ENCODE results near the gene OR10H5. TPM values are rescaled to one million over a fixed set of nuclear protein-coding genes. Genes with fewer than 3 reads are reported as not detected.
"Not testable (repeated sequence)": the region's sequence is repeated elsewhere in the genome, so short reads cannot be mapped to it uniquely, and the experiment has no call there.

OR10H5 gene
- total RNA-seq, 1 donor from 2014 or later: not detected

- H3K9ac ChIP-seq (ENCODE audit: low read depth in 1 of 3, low read length in 3 of 3): no peak overlapping the region
- H3K27ac ChIP-seq (ENCODE audit: low read depth, low read length): no peak overlapping the region
- H3K36me3 ChIP-seq (ENCODE audit: control insufficient read depth in 3 of 3, insufficient read depth in 3 of 3, low read length in 3 of 3): no peaks in the 10 kb centered on the region
These were observed 10.2 kb upstream of the OR10H5 start for GRCh38 chr19:15776991-15777970.

GRCh38 chr19:15779756-15780476 is 7.5 kb upstream of the OR10H5 start:
- Histone ChIP-seq H3K9ac (ENCODE audit: low read depth in 1 of 3, low read length in 3 of 3) (peak overlapping the region in 2 of 3 donors; percentile 25 to 38), H3K4me1 (ENCODE audit: control insufficient read depth in 3 of 3, insufficient read depth in 3 of 3, low read length in 3 of 3) (peaks cover 10 to 11% (median 10%) of the 10 kb centered on the region in 3 donors), H3K4me3 (ENCODE audit: low read length in 3 of 3) (no peak overlapping the region), H3K27me3 (ENCODE audit: control insufficient read depth in 3 of 3, insufficient read depth in 3 of 3, low read length in 3 of 3) (no peaks in the 10 kb centered on the region), H3K27ac (ENCODE audit: low read depth, low read length) (peak overlapping the region; percentile 71), H3K9me3 (ENCODE audit: control insufficient read depth in 3 of 3, low read length in 3 of 3) (no peaks in the 10 kb centered on the region), H3K36me3 (ENCODE audit: control insufficient read depth in 3 of 3, insufficient read depth in 3 of 3, low read length in 3 of 3) (no peaks in the 10 kb centered on the region)

More at GRCh38 chr19:15776991-15777970, 10.2 kb upstream of the OR10H5 start:
- H3K4me3 ChIP-seq (ENCODE audit: low read length in 3 of 3): no peak overlapping the region
- H3K4me1 ChIP-seq (ENCODE audit: control insufficient read depth in 3 of 3, insufficient read depth in 3 of 3, low read length in 3 of 3): peaks cover 10 to 11% (median 10%) of the 10 kb centered on the region in 3 donors
- H3K27me3 ChIP-seq (ENCODE audit: control insufficient read depth in 3 of 3, insufficient read depth in 3 of 3, low read length in 3 of 3): no peaks in the 10 kb centered on the region
- peaks cover 0 to 3% (median 0%) of the 10 kb centered on the region in 3 donors for H3K9me3 ChIP-seq (ENCODE audit: control insufficient read depth in 3 of 3, low read length in 3 of 3)

GRCh38 chr19:15780610-15781418 is 6.6 kb upstream of the OR10H5 start:
- H3K9me3 ChIP-seq (ENCODE audit: control insufficient read depth in 3 of 3, low read length in 3 of 3): no peaks in the 10 kb centered on the region
- peak overlapping the region in 1 of 3 donors; percentile 38 for H3K9ac ChIP-seq (ENCODE audit: low read depth in 1 of 3, low read length in 3 of 3)
- peaks cover 10 to 11% (median 10%) of the 10 kb centered on the region in 3 donors for H3K4me1 ChIP-seq (ENCODE audit: control insufficient read depth in 3 of 3, insufficient read depth in 3 of 3, low read length in 3 of 3)
- H3K36me3 ChIP-seq (ENCODE audit: control insufficient read depth in 3 of 3, insufficient read depth in 3 of 3, low read length in 3 of 3): no peaks in the 10 kb centered on the region
- H3K27me3 ChIP-seq (ENCODE audit: control insufficient read depth in 3 of 3, insufficient read depth in 3 of 3, low read length in 3 of 3): no peaks in the 10 kb centered on the region
- peak overlapping the region; percentile 71 for H3K27ac ChIP-seq (ENCODE audit: low read depth, low read length)
- H3K4me3 ChIP-seq (ENCODE audit: low read length in 3 of 3): no peak overlapping the region

GRCh38 chr19:15781661-15782060 is 5.8 kb upstream of the OR10H5 start:
- Histone ChIP-seq H3K27me3 (ENCODE audit: control insufficient read depth in 3 of 3, insufficient read depth in 3 of 3, low read length in 3 of 3) (no peaks in the 10 kb centered on the region), H3K9me3 (ENCODE audit: control insufficient read depth in 3 of 3, low read length in 3 of 3) (no peaks in the 10 kb centered on the region), H3K36me3 (ENCODE audit: control insufficient read depth in 3 of 3, insufficient read depth in 3 of 3, low read length in 3 of 3) (no peaks in the 10 kb centered on the region), H3K4me1 (ENCODE audit: control insufficient read depth in 3 of 3, insufficient read depth in 3 of 3, low read length in 3 of 3) (peaks cover 10 to 11% (median 10%) of the 10 kb centered on the region in 3 donors), H3K27ac (ENCODE audit: low read depth, low read length) (no peak overlapping the region), H3K9ac (ENCODE audit: low read depth in 1 of 3, low read length in 3 of 3) (no peak overlapping the region), H3K4me3 (ENCODE audit: low read length in 3 of 3) (no peak overlapping the region)

GRCh38 chr19:15782211-15782610 is 5.2 kb upstream of the OR10H5 start:
- Histone ChIP-seq H3K27me3 (ENCODE audit: control insufficient read depth in 3 of 3, insufficient read depth in 3 of 3, low read length in 3 of 3) (peaks cover 0 to 5% (median under 1%) of the 10 kb centered on the region in 3 donors), H3K36me3 (ENCODE audit: control insufficient read depth in 3 of 3, insufficient read depth in 3 of 3, low read length in 3 of 3) (no peaks in the 10 kb centered on the region), H3K4me1 (ENCODE audit: control insufficient read depth in 3 of 3, insufficient read depth in 3 of 3, low read length in 3 of 3) (peaks cover 10 to 11% (median 10%) of the 10 kb centered on the region in 3 donors), H3K9ac (ENCODE audit: low read depth in 1 of 3, low read length in 3 of 3) (no peak overlapping the region), H3K4me3 (ENCODE audit: low read length in 3 of 3) (no peak overlapping the region), H3K27ac (ENCODE audit: low read depth, low read length) (no peak overlapping the region), H3K9me3 (ENCODE audit: control insufficient read depth in 3 of 3, low read length in 3 of 3) (no peaks in the 10 kb centered on the region)

- H3K9me3 ChIP-seq (ENCODE audit: control insufficient read depth in 3 of 3, low read length in 3 of 3); H3K9ac ChIP-seq (ENCODE audit: low read depth in 1 of 3, low read length in 3 of 3); H3K36me3 ChIP-seq (ENCODE audit: control insufficient read depth in 3 of 3, insufficient read depth in 3 of 3, low read length in 3 of 3); H3K27ac ChIP-seq (ENCODE audit: low read depth, low read length); H3K4me3 ChIP-seq (ENCODE audit: low read length in 3 of 3): not testable (repeated sequence)
- Histone ChIP-seq H3K4me1 (ENCODE audit: control insufficient read depth in 3 of 3, insufficient read depth in 3 of 3, low read length in 3 of 3) (peaks cover 9 to 11% (median 10%) of the 10 kb centered on the region in 3 donors), H3K27me3 (ENCODE audit: control insufficient read depth in 3 of 3, insufficient read depth in 3 of 3, low read length in 3 of 3) (peaks cover 0 to 11% (median 6%) of the 10 kb centered on the region in 3 donors)
These were observed 4.6 kb upstream of the OR10H5 start for GRCh38 chr19:15782896-15783295.

- H3K27me3 ChIP-seq (ENCODE audit: control insufficient read depth in 3 of 3, insufficient read depth in 3 of 3, low read length in 3 of 3): peaks cover 0 to 12% (median 11%) of the 10 kb centered on the region in 3 donors
- H3K4me3 ChIP-seq (ENCODE audit: low read length in 3 of 3): no peak overlapping the region
- H3K9me3 ChIP-seq (ENCODE audit: control insufficient read depth in 3 of 3, low read length in 3 of 3): no peaks in the 10 kb centered on the region
These were observed 1.3 kb downstream of the OR10H5 start for GRCh38 chr19:15788594-15789270.

GRCh38 chr19:15790096-15790495 is 2.6 kb downstream of the OR10H5 start:
- Histone ChIP-seq H3K27ac (ENCODE audit: low read depth, low read length) (no peak overlapping the region), H3K9me3 (ENCODE audit: control insufficient read depth in 3 of 3, low read length in 3 of 3) (no peaks in the 10 kb centered on the region), H3K36me3 (ENCODE audit: control insufficient read depth in 3 of 3, insufficient read depth in 3 of 3, low read length in 3 of 3) (no peaks in the 10 kb centered on the region), H3K27me3 (ENCODE audit: control insufficient read depth in 3 of 3, insufficient read depth in 3 of 3, low read length in 3 of 3) (peaks cover 0 to 12% (median 11%) of the 10 kb centered on the region in 3 donors), H3K4me1 (ENCODE audit: control insufficient read depth in 3 of 3, insufficient read depth in 3 of 3, low read length in 3 of 3) (no peaks in the 10 kb centered on the region), H3K4me3 (ENCODE audit: low read length in 3 of 3) (no peak overlapping the region), H3K9ac (ENCODE audit: low read depth in 1 of 3, low read length in 3 of 3) (no peak overlapping the region)

More at GRCh38 chr19:15788594-15789270, 1.3 kb downstream of the OR10H5 start:
- no peaks in the 10 kb centered on the region for H3K36me3 ChIP-seq (ENCODE audit: control insufficient read depth in 3 of 3, insufficient read depth in 3 of 3, low read length in 3 of 3)
- H3K27ac ChIP-seq (ENCODE audit: low read depth, low read length): no peak overlapping the region
- no peak overlapping the region for H3K9ac ChIP-seq (ENCODE audit: low read depth in 1 of 3, low read length in 3 of 3)
- H3K4me1 ChIP-seq (ENCODE audit: control insufficient read depth in 3 of 3, insufficient read depth in 3 of 3, low read length in 3 of 3): no peaks in the 10 kb centered on the region

- not testable (repeated sequence) for H3K27me3 ChIP-seq (ENCODE audit: control insufficient read depth in 3 of 3, insufficient read depth in 3 of 3, low read length in 3 of 3); H3K4me3 ChIP-seq (ENCODE audit: low read length in 3 of 3); H3K9me3 ChIP-seq (ENCODE audit: control insufficient read depth in 3 of 3, low read length in 3 of 3); H3K27ac ChIP-seq (ENCODE audit: low read depth, low read length); H3K9ac ChIP-seq (ENCODE audit: low read depth in 1 of 3, low read length in 3 of 3); H3K36me3 ChIP-seq (ENCODE audit: control insufficient read depth in 3 of 3, insufficient read depth in 3 of 3, low read length in 3 of 3); H3K4me1 ChIP-seq (ENCODE audit: control insufficient read depth in 3 of 3, insufficient read depth in 3 of 3, low read length in 3 of 3)
These were observed 6.8 kb downstream of the OR10H5 start for GRCh38 chr19:15794279-15794678.

All from skeletal muscle tissue (tissue), 4 donors.